MM.1S (cell line): Measurements from ENCODE around the gene ZNF808.
"Not testable (repeated sequence)": the region's sequence is repeated elsewhere in the genome, so short reads cannot be mapped to it uniquely, and the experiment has no call there.

Experiments used
- DNase-seq: peaks from one replicate; pipeline ENCODE4 v3.0.0-alpha.2; 2015
- H2AFZ ChIP-seq: fragments of 300-600 bp; sonication (generic); 2 replicates; pipeline ENCODE4 v1.6.0; 2016; ENCODE audit warnings: antibody characterized with exemption, low read length
- H3F3A ChIP-seq: fragments of 300-600 bp; sonication (generic); 2 replicates; pipeline ENCODE4 v1.6.1; 2016; ENCODE audit warnings: mild to moderate bottlenecking, antibody characterized with exemption, low read length, moderate library complexity, mixed read lengths; ENCODE audit not compliant: insufficient read depth
- H3K27ac ChIP-seq: fragments of 300-600 bp; sonication (generic); 2 replicates; pipeline ENCODE4 v1.5.1; 2016; ENCODE audit warnings: mild to moderate bottlenecking, low read length
- H3K27me3 ChIP-seq: fragments of 300-600 bp; sonication (generic); replicated peaks from 2 replicates; pipeline ENCODE4 v1.6.0; 2016; ENCODE audit warnings: low read length; ENCODE audit not compliant: insufficient read depth
- H3K36me3 ChIP-seq: fragments of 300-600 bp; sonication (generic); replicated peaks from 2 replicates; pipeline ENCODE4 v1.6.1; 2016; ENCODE audit warnings: mild to moderate bottlenecking, low read length, mixed read lengths; ENCODE audit not compliant: insufficient read depth
- H3K4me1 ChIP-seq: fragments of 300-600 bp; sonication (generic); 2 replicates; pipeline ENCODE4 v1.6.1; 2016; ENCODE audit warnings: low read length, mixed read lengths
- H3K4me2 ChIP-seq: fragments of 300-600 bp; sonication (generic); 2 replicates; pipeline ENCODE4 v1.6.0; 2016; ENCODE audit warnings: low read depth, low read length
- H3K4me3 ChIP-seq: fragments of 300-600 bp; sonication (generic); 2 replicates; pipeline ENCODE4 v1.5.1; 2016; ENCODE audit warnings: low read length, mixed read lengths
- H3K79me2 ChIP-seq: fragments of 300-600 bp; sonication (generic); 2 replicates; pipeline ENCODE4 v1.6.1; 2016; ENCODE audit warnings: mixed run types, low read length, mixed read lengths
- H3K9ac ChIP-seq: fragments of 300-600 bp; sonication (generic); 2 replicates; pipeline ENCODE4 v1.6.1; 2016; ENCODE audit warnings: low read length, mixed read lengths
- H3K9me2 ChIP-seq: fragments of 300-600 bp; sonication (generic); replicated peaks from 2 replicates; pipeline ENCODE4 v1.6.1; 2016; ENCODE audit warnings: mild to moderate bottlenecking, low read length, mixed read lengths; ENCODE audit not compliant: insufficient read depth
- H3K9me3 ChIP-seq: fragments of 300-600 bp; sonication (generic); replicated peaks from 2 replicates; pipeline ENCODE4 v1.6.1; 2016; ENCODE audit warnings: mild to moderate bottlenecking, low read length, mixed read lengths; ENCODE audit not compliant: insufficient read depth
- H4K20me1 ChIP-seq: fragments of 300-600 bp; sonication (generic); 2 replicates; pipeline ENCODE4 v1.6.1; 2016; ENCODE audit warnings: mild to moderate bottlenecking, low read length, moderate library complexity, mixed read lengths; ENCODE audit not compliant: insufficient read depth
- EZH2 ChIP-seq: fragments of 300-600 bp; sonication (generic); optimal IDR thresholded peaks from 2 replicates; pipeline ENCODE3; 2017; ENCODE audit warnings: low read depth, mild to moderate bottlenecking, antibody characterized with exemption, low read length, mixed read lengths
- EZH2phosphoT487 ChIP-seq: fragments of 300-600 bp; sonication (generic); IDR thresholded peaks from 2 replicates; pipeline ENCODE4 v1.6.1; 2018; ENCODE audit warnings: antibody characterized with exemption, low read length
- TF ChIP-seq, protein P1 (sequence below): fragments of 300-600 bp; sonication (generic); IDR thresholded peaks from 2 replicates; pipeline ENCODE4 v1.5.1; 2016; ENCODE audit warnings: antibody characterized with exemption, low read length, mixed read lengths

Gene ZNF808

GRCh38 chr19:52557231-52557995 lies 29.9 kb downstream of the ZNF808 start:
- peaks cover 5% of the 10 kb centered on the region; the same call in 1 of the 2 replicates for H3K36me3 ChIP-seq

DNA sequence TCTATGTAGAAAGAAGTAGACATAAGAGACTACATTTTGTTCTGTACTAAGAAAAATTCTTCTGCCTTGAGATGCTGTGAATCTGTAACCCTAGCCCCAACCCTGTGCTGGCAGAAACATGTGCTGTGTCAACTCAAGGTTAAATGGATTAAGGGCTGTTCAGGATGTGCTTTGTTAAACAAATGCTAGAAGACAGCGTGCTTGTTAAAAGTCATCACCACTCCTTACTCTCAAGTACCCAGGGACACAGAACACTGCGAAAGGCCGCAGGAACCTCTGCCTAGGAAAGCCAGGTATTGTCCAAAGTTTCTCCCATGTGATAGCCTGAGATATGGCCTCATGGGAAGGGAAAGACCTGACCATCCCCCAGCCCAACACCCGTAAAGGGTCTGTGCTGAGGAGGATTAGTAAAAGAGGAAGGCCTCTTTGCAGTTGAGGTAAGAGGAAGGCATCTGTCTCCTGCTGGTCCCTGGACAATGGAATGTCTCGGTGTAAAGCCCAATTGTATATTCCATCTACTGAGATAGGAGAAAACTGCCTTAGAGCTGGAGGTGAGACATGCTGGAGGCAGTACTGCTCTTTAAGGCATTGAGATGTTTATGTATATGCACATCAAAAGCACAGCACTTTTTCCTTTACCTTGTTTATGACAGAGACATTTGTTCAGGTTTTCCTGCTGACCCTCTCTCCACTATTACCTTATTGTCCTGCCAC lies 31.4 kb downstream of the ZNF808 start:
- H3K4me3 ChIP-seq, H3K9ac ChIP-seq, H3K9me3 ChIP-seq, H3K4me1 ChIP-seq, H3F3A ChIP-seq, DNase-seq, H4K20me1 ChIP-seq, H3K27me3 ChIP-seq, H3K36me3 ChIP-seq, H3K4me2 ChIP-seq, H3K79me2 ChIP-seq, H2AFZ ChIP-seq, H3K9me2 ChIP-seq, H3K27ac ChIP-seq: not testable (repeated sequence)

More at GRCh38 chr19:52557231-52557995, 29.9 kb downstream of the ZNF808 start:
- Histone ChIP-seq H3K4me3 (no peak overlapping the region), H3K4me1 (no peaks in the 10 kb centered on the region), H2AFZ (no peak overlapping the region), H3F3A (no peaks in the 10 kb centered on the region), H4K20me1 (no peaks in the 10 kb centered on the region), H3K79me2 (no peaks in the 10 kb centered on the region), H3K27me3 (no peaks in the 10 kb centered on the region), H3K27ac (no peak overlapping the region), H3K9me3 (no peaks in the 10 kb centered on the region), H3K4me2 (no peak overlapping the region), H3K9ac (no peak overlapping the region), H3K9me2 (no peaks in the 10 kb centered on the region)
- TF ChIP-seq EZH2, result no peak
- TF ChIP-seq EZH2phosphoT487, result no peak
- TF ChIP-seq, protein P1, sequence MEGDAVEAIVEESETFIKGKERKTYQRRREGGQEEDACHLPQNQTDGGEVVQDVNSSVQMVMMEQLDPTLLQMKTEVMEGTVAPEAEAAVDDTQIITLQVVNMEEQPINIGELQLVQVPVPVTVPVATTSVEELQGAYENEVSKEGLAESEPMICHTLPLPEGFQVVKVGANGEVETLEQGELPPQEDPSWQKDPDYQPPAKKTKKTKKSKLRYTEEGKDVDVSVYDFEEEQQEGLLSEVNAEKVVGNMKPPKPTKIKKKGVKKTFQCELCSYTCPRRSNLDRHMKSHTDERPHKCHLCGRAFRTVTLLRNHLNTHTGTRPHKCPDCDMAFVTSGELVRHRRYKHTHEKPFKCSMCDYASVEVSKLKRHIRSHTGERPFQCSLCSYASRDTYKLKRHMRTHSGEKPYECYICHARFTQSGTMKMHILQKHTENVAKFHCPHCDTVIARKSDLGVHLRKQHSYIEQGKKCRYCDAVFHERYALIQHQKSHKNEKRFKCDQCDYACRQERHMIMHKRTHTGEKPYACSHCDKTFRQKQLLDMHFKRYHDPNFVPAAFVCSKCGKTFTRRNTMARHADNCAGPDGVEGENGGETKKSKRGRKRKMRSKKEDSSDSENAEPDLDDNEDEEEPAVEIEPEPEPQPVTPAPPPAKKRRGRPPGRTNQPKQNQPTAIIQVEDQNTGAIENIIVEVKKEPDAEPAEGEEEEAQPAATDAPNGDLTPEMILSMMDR, result no peak
- no peak for DNase-seq

DNA sequence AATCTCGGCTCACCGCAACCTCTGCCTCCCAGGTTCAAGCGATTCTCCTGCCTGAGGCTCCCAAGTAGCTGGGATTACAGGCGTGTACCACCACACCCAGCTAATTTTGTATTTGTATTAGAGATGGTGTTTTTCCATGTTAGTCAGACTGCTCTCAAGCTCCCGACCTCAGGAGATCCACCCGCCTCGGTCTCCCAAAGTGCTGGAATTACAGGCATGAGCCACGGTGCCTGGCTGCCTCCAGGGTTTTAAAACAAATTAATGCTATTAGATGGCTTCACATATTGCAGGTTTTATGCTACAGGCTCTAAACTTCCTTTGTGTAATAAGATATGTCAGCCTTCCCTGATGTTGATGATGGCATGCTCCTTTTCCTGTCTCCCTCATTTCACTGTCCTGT lies 34.1 kb downstream of the ZNF808 start:
- not testable (repeated sequence) for H2AFZ ChIP-seq, H3K27ac ChIP-seq, DNase-seq, H3K9me3 ChIP-seq, H3K79me2 ChIP-seq, H3K4me3 ChIP-seq, H4K20me1 ChIP-seq, H3K27me3 ChIP-seq, H3K36me3 ChIP-seq, H3K9ac ChIP-seq, H3K4me1 ChIP-seq, H3K9me2 ChIP-seq, H3F3A ChIP-seq, H3K4me2 ChIP-seq

DNA sequence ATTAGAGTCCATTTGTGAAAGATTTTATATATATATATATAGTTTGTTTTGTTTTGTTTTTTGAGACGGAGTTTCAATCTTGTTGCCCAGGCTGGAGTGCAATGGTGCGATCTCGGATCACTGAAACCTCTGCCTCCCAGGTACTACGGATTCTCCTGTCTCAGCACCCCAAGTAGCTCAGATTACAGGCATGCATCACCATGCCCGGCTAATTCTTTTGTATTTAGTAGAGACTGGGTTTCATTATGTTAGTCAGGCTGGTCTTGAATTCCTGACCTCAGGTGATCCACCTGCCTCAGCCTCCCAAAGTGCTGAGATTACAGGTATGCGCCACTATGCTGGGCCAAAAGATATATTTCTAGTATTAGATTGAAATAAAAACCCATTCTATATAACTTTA lies 38.7 kb downstream of the ZNF808 start:
- H3K4me1 ChIP-seq, result no peaks in the 10 kb centered on the region
- H3K27me3 ChIP-seq, result no peaks in the 10 kb centered on the region
- H3K79me2 ChIP-seq, result no peaks in the 10 kb centered on the region
- no peaks in the 10 kb centered on the region for H3K9me3 ChIP-seq
- H3K4me2 ChIP-seq, result no peak overlapping the region
- no peaks in the 10 kb centered on the region for H3K9me2 ChIP-seq
- TF ChIP-seq, protein P1, result no peak
- no peak for TF ChIP-seq EZH2
- TF ChIP-seq EZH2phosphoT487, result no peak
- H2AFZ ChIP-seq, result no peak overlapping the region
- H3K4me3 ChIP-seq, result no peak overlapping the region
- H3K36me3 ChIP-seq, result no peaks in the 10 kb centered on the region
- H3F3A ChIP-seq, result no peaks in the 10 kb centered on the region
- no peak overlapping the region for H3K27ac ChIP-seq
- H4K20me1 ChIP-seq, result no peaks in the 10 kb centered on the region
- no peak for DNase-seq
- no peak overlapping the region for H3K9ac ChIP-seq
